ENCODE data around the gene ENOX2. TPM values are rescaled to one million over a fixed set of nuclear protein-coding genes. Genes with fewer than 3 reads are reported as not detected.

The ENOX2 gene
- total and polyA plus RNA-seq, 7 donors: 4.7 to 13.4 (median 10.5) TPM

GRCh38 chrX:130829526-130830515 lies 73.2 kb downstream of the ENOX2 start:
- H3K27me3 ChIP-seq (ENCODE audit: insufficient read depth in 3 of 3, low read length in 2 of 3): no peaks in the 10 kb centered on the region
- no peaks in the 10 kb centered on the region for H3K9me3 ChIP-seq
- intact Hi-C loops (cut with DNase I): no loop called here

DNA sequence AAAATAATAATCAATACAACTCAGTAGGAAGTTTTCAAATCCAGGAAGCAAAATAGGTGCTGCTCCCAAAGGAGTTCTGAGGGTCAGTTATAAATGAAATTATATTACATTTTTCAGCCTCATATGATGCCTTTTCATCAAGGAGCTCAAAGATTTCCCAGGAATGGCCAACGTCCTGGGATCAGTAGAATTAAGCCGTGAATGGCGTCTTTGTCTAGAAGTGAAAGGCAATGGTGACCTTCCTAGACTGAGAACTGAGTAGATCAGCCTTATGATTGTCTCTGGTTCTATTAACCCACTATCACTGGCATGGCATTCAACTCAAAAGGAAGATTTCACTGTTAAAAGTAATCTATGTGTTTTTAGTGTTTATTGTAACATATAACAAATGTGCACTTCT lies 74.4 kb downstream of the ENOX2 start:
- WGBS, 3 donors: 65 to 85% (median 75%) methylated on average over 3 of the region's 3 CpGs
- intact Hi-C loops (cut with DNase I): no loop called here
- H3K4me1 ChIP-seq: no peaks in the 10 kb centered on the region
- H3K4me3 ChIP-seq: no peak overlapping the region
- no peaks in the 10 kb centered on the region for H3K27me3 ChIP-seq (ENCODE audit: insufficient read depth in 3 of 3, low read length in 2 of 3)
- TF ChIP-seq, protein P1, sequence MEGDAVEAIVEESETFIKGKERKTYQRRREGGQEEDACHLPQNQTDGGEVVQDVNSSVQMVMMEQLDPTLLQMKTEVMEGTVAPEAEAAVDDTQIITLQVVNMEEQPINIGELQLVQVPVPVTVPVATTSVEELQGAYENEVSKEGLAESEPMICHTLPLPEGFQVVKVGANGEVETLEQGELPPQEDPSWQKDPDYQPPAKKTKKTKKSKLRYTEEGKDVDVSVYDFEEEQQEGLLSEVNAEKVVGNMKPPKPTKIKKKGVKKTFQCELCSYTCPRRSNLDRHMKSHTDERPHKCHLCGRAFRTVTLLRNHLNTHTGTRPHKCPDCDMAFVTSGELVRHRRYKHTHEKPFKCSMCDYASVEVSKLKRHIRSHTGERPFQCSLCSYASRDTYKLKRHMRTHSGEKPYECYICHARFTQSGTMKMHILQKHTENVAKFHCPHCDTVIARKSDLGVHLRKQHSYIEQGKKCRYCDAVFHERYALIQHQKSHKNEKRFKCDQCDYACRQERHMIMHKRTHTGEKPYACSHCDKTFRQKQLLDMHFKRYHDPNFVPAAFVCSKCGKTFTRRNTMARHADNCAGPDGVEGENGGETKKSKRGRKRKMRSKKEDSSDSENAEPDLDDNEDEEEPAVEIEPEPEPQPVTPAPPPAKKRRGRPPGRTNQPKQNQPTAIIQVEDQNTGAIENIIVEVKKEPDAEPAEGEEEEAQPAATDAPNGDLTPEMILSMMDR (IDR thresholded peaks at IDR 0.05): no peak
- DNase-seq (no peak), ATAC-seq (no peak)
- H3K36me3 ChIP-seq (ENCODE audit: insufficient read depth in 1 of 2, low read depth in 1 of 2): no peaks in the 10 kb centered on the region
- no peaks in the 10 kb centered on the region for H3K9me3 ChIP-seq
- no peak overlapping the region for H3K27ac ChIP-seq

More at GRCh38 chrX:130829526-130830515, 73.2 kb downstream of the ENOX2 start:
- 53 to 100% (median 91%) methylated on average over 2 of the region's 2 CpGs for WGBS, 3 donors
- H3K4me1 ChIP-seq: no peaks in the 10 kb centered on the region
- ATAC-seq: no peak
- TF ChIP-seq, protein P1 (IDR thresholded peaks at IDR 0.05): no peak
- DNase-seq: no peak
- H3K36me3 ChIP-seq (ENCODE audit: insufficient read depth in 1 of 2, low read depth in 1 of 2): no peaks in the 10 kb centered on the region
- no peak overlapping the region for H3K4me3 ChIP-seq
- H3K27ac ChIP-seq: no peak overlapping the region

- WGBS, 3 donors: 73 to 91% (median 90%) methylated on average over 2 of the region's 2 CpGs
- ATAC-seq: no peak
Measured at GRCh38 chrX:130827648-130828047, 75.4 kb downstream of the ENOX2 start.

DNA sequence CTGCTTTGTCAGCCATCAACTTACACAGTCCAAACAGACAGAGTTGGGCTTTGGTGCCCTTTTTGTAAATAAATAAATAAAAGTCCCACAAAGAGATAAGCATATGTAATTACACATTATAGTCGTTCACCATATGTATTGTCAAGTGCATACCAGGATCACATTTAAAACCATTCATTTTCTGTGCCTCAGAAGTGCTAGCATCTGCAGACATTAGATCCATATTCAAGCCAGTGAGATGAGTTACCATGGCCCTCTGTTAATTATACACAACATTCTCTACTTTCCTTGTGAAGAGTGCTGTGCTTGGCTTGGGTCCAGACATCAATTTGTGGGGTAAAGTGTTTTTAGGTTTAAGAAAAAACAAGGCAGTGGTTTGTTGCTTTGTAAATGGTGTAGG lies 76.8 kb downstream of the ENOX2 start:
- Histone ChIP-seq H3K36me3 (ENCODE audit: insufficient read depth in 1 of 2, low read depth in 1 of 2) (no peaks in the 10 kb centered on the region), H3K27me3 (ENCODE audit: insufficient read depth in 3 of 3, low read length in 2 of 3) (no peaks in the 10 kb centered on the region), H3K27ac (no peak overlapping the region), H3K4me3 (no peak overlapping the region), H3K9me3 (no peaks in the 10 kb centered on the region), H3K4me1 (no peaks in the 10 kb centered on the region)
- DNase-seq: no peak
- intact Hi-C loops (cut with DNase I): no loop called here
- TF ChIP-seq, protein P1 (IDR thresholded peaks at IDR 0.05): no peak
- 60 to 96% (median 90%) methylated on average over 1 of the region's 1 CpG for WGBS, 3 donors
- no peak for ATAC-seq

More at GRCh38 chrX:130827648-130828047, 75.4 kb downstream of the ENOX2 start:
- Histone ChIP-seq H3K27me3 (ENCODE audit: insufficient read depth in 3 of 3, low read length in 2 of 3) (no peaks in the 10 kb centered on the region), H3K9me3 (no peaks in the 10 kb centered on the region), H3K27ac (no peak overlapping the region), H3K36me3 (ENCODE audit: insufficient read depth in 1 of 2, low read depth in 1 of 2) (no peaks in the 10 kb centered on the region), H3K4me1 (no peaks in the 10 kb centered on the region), H3K4me3 (no peak overlapping the region)
- TF ChIP-seq, protein P1 (IDR thresholded peaks at IDR 0.05): no peak
- intact Hi-C loops (cut with DNase I): no loop called here
- DNase-seq: no peak

Measured in psoas muscle (tissue), 8 donors.